ENCODE data around the gene ITK. TPM values are rescaled to one million over a fixed set of nuclear protein-coding genes. Genes with fewer than 3 reads are reported as not detected.

ITK gene
- total RNA-seq, 5 donors from 2014 or later (not counting 1 experiment from before 2014, with no cell fraction given), result 286 to 466 (median 338) TPM

GRCh38 chr5:157217289-157218024, 36.8 kb downstream of the ITK start:
- peak in 19 of 35 experiments; percentile 5 to 66 (median 35) for DNase-seq
- H3K27me3 ChIP-seq (replicated peaks in 1 of 2; ENCODE audit: control insufficient read depth in 2 of 2, extremely low read depth in 1 of 2, insufficient read depth in 2 of 2, low read length in 1 of 2), result no peaks in the 10 kb centered on the region
- Mint-ChIP-seq H3K36me3 (peaks cover 86% of the 10 kb centered on the region), H3K27ac (peak overlapping the region; percentile 94 to 97), H3K9me3 (no peaks in the 10 kb centered on the region), H3K27me3 (no peaks in the 10 kb centered on the region), H3K4me3 (peak overlapping the region; percentile 60 to 72 (median 64)), H3K4me1 (peaks cover 95 to 99% (median 97%) of the 10 kb centered on the region in 3 donors)
- 8% methylated on average over 5 of the region's 5 CpGs for WGBS (ENCODE audit: insufficient coverage)
- peaks cover 18 to 92% of the 10 kb centered on the region in 2 donors for H3K36me3 ChIP-seq (ENCODE audit: control insufficient read depth in 2 of 2, extremely low read depth in 1 of 2, insufficient read depth in 1 of 2, low read length in 1 of 2)
- peaks cover 90 to 100% of the 10 kb centered on the region in 2 experiments for H3K4me1 ChIP-seq (ENCODE audit: control insufficient read depth in 1 of 2, extremely low read depth in 1 of 2, insufficient read depth in 2 of 2, low read length in 2 of 2)
- POLR2A ChIA-PET, result interaction anchor here (0.6 to 1.4 kb wide), 12 partner anchors 9 to 75 kb away, joined by 3 to 5 read pairs (median 3); partner anchors contain the start of genes ITK (in 1 of the 2) and MED7 (in 1 of the 2)
- H3K9me3 ChIP-seq, result no peaks in the 10 kb centered on the region
- CTCF ChIA-PET, result interaction anchor here (0.6 to 2.8 kb wide), 8 partner anchors 14 to 506 kb away, joined by 3 to 8 read pairs (median 4); partner anchors contain the start of gene MED7 (in 1 of the 2)
- H3K27ac ChIP-seq (ENCODE audit: low read length), result peak overlapping the region; percentile 76
- ATAC-seq (replicated peaks in 1 of 4), result peak; percentile 38 to 58 (median 47)
- peak overlapping the region in 1 of 2 donors; percentile 15 for H3K4me3 ChIP-seq (ENCODE audit: control insufficient read depth in 1 of 2, extremely low read depth in 1 of 2, low read length in 1 of 2)

GRCh38 chr5:157219491-157220271, 39.0 kb downstream of the ITK start:
- no peak for ATAC-seq (replicated peaks in 1 of 4)
- ChIA-PET CTCF (interaction anchor here (0.6 to 2.8 kb wide), 7 partner anchors 36 to 523 kb away, joined by 3 to 8 read pairs (median 4); no protein-coding TSS in a partner anchor), POLR2A (interaction anchor here (0.6 to 0.8 kb wide), 6 partner anchors 21 to 70 kb away, joined by 3 to 11 read pairs (median 4); no protein-coding TSS in a partner anchor)
- peaks cover 23 to 91% of the 10 kb centered on the region in 2 donors for H3K36me3 ChIP-seq (ENCODE audit: control insufficient read depth in 2 of 2, extremely low read depth in 1 of 2, insufficient read depth in 1 of 2, low read length in 1 of 2)
- Mint-ChIP-seq H3K27me3 (no peaks in the 10 kb centered on the region), H3K9me3 (no peaks in the 10 kb centered on the region), H3K4me3 (peak overlapping the region; percentile 26 to 60 (median 29)), H3K36me3 (peaks cover 75% of the 10 kb centered on the region), H3K27ac (peak overlapping the region; percentile 94), H3K4me1 (peaks cover 88 to 94% (median 92%) of the 10 kb centered on the region in 3 donors)
- no peak overlapping the region for H3K4me3 ChIP-seq (ENCODE audit: control insufficient read depth in 1 of 2, extremely low read depth in 1 of 2, low read length in 1 of 2)
- peaks cover 88 to 95% of the 10 kb centered on the region in 2 experiments for H3K4me1 ChIP-seq (ENCODE audit: control insufficient read depth in 1 of 2, extremely low read depth in 1 of 2, insufficient read depth in 2 of 2, low read length in 2 of 2)
- no peaks in the 10 kb centered on the region for H3K9me3 ChIP-seq
- peak overlapping the region; percentile 71 for H3K27ac ChIP-seq (ENCODE audit: low read length)
- no CpG with 5 or more reads among the region's 9 CpGs for WGBS (ENCODE audit: insufficient coverage)
- no peak for DNase-seq
- no peaks in the 10 kb centered on the region for H3K27me3 ChIP-seq (replicated peaks in 1 of 2; ENCODE audit: control insufficient read depth in 2 of 2, extremely low read depth in 1 of 2, insufficient read depth in 2 of 2, low read length in 1 of 2)

- Histone ChIP-seq H3K4me3 (ENCODE audit: control insufficient read depth in 1 of 2, extremely low read depth in 1 of 2, low read length in 1 of 2) (no peak overlapping the region), H3K4me1 (ENCODE audit: control insufficient read depth in 1 of 2, extremely low read depth in 1 of 2, insufficient read depth in 2 of 2, low read length in 2 of 2) (peaks cover 76 to 88% of the 10 kb centered on the region in 2 experiments), H3K27me3 (replicated peaks in 1 of 2; ENCODE audit: control insufficient read depth in 2 of 2, extremely low read depth in 1 of 2, insufficient read depth in 2 of 2, low read length in 1 of 2) (no peaks in the 10 kb centered on the region)
Observed at GRCh38 chr5:157221959-157222358, 41.3 kb downstream of the ITK start.

GRCh38 chr5:157222506-157223230, 42.0 kb downstream of the ITK start:
- Histone ChIP-seq H3K4me3 (ENCODE audit: control insufficient read depth in 1 of 2, extremely low read depth in 1 of 2, low read length in 1 of 2) (no peak overlapping the region), H3K27me3 (replicated peaks in 1 of 2; ENCODE audit: control insufficient read depth in 2 of 2, extremely low read depth in 1 of 2, insufficient read depth in 2 of 2, low read length in 1 of 2) (no peaks in the 10 kb centered on the region), H3K36me3 (ENCODE audit: control insufficient read depth in 2 of 2, extremely low read depth in 1 of 2, insufficient read depth in 1 of 2, low read length in 1 of 2) (peaks cover 14 to 91% of the 10 kb centered on the region in 2 donors), H3K4me1 (ENCODE audit: control insufficient read depth in 1 of 2, extremely low read depth in 1 of 2, insufficient read depth in 2 of 2, low read length in 2 of 2) (peaks cover 69 to 81% of the 10 kb centered on the region in 2 experiments), H3K27ac (ENCODE audit: low read length) (peak overlapping the region; percentile 71), H3K9me3 (no peaks in the 10 kb centered on the region)
- ChIA-PET POLR2A (interaction anchor here in 1 of 2 donors (1.6 kb wide), 1 partner anchor 33 kb away, joined by 10 read pairs; no protein-coding TSS in a partner anchor), CTCF (interaction anchor here in 1 of 2 donors (1.6 kb wide), 1 partner anchor 74 kb away, joined by 9 read pairs; no protein-coding TSS in a partner anchor)
- H3K4me3 Mint-ChIP-seq, result peak overlapping the region; percentile 64 to 82 (median 68)
- peaks cover 74% of the 10 kb centered on the region for H3K36me3 Mint-ChIP-seq
- H3K9me3 Mint-ChIP-seq, result no peaks in the 10 kb centered on the region
- no peaks in the 10 kb centered on the region for H3K27me3 Mint-ChIP-seq
- DNase-seq (peak in 30 of 35 experiments; percentile 24 to 79 (median 54)), ATAC-seq (replicated peaks in 1 of 4) (peak; percentile 65 to 81 (median 68))
- peaks cover 74 to 92% (median 89%) of the 10 kb centered on the region in 3 donors for H3K4me1 Mint-ChIP-seq
- WGBS (ENCODE audit: insufficient coverage), result 0% methylated on average over 2 of the region's 10 CpGs
- peak overlapping the region; percentile 98 for H3K27ac Mint-ChIP-seq

More at GRCh38 chr5:157221959-157222358, 41.3 kb downstream of the ITK start:
- H3K27ac Mint-ChIP-seq, result peak overlapping the region; percentile 98
- CTCF ChIA-PET, result interaction anchor here (0.5 to 1.6 kb wide), 5 partner anchors 23 to 115 kb away, joined by 3 to 9 read pairs (median 4); partner anchors contain the start of gene MED7 (in 1 of the 2)
- no peaks in the 10 kb centered on the region for H3K9me3 Mint-ChIP-seq
- Histone ChIP-seq H3K9me3 (no peaks in the 10 kb centered on the region), H3K36me3 (ENCODE audit: control insufficient read depth in 2 of 2, extremely low read depth in 1 of 2, insufficient read depth in 1 of 2, low read length in 1 of 2) (peaks cover 18 to 93% of the 10 kb centered on the region in 2 donors), H3K27ac (ENCODE audit: low read length) (peak overlapping the region; percentile 71)
- DNase-seq (peak in 1 of 35 experiments; percentile 36), ATAC-seq (replicated peaks in 1 of 4) (peak in 2 of 4 experiments; percentile 10 to 34)
- H3K4me3 Mint-ChIP-seq, result peak overlapping the region; percentile 64 to 82 (median 68)
- no peaks in the 10 kb centered on the region for H3K27me3 Mint-ChIP-seq
- H3K36me3 Mint-ChIP-seq, result peaks cover 73% of the 10 kb centered on the region
- 100% methylated on average over 1 of the region's 5 CpGs for WGBS (ENCODE audit: insufficient coverage)
- POLR2A ChIA-PET, result interaction anchor here in 1 of 2 donors (0.6 to 1.7 kb wide), 6 partner anchors 9 to 66 kb away, joined by 3 to 10 read pairs (median 4); no protein-coding TSS in a partner anchor
- H3K4me1 Mint-ChIP-seq, result peaks cover 81 to 94% (median 90%) of the 10 kb centered on the region in 3 donors

- peak in 1 of 35 experiments; percentile 66 for DNase-seq
- H3K27ac ChIP-seq (ENCODE audit: low read length), result peak overlapping the region; percentile 48
Observed at GRCh38 chr5:157225469-157226422, 45.1 kb downstream of the ITK start.

More at GRCh38 chr5:157225469-157226422, 45.1 kb downstream of the ITK start:
- Mint-ChIP-seq H3K27ac (peak overlapping the region; percentile 88 to 89), H3K4me3 (peak overlapping the region; percentile 22 to 45 (median 43)), H3K9me3 (no peaks in the 10 kb centered on the region), H3K27me3 (no peaks in the 10 kb centered on the region), H3K36me3 (peaks cover 56% of the 10 kb centered on the region), H3K4me1 (peaks cover 54 to 75% (median 69%) of the 10 kb centered on the region in 3 donors)
- H3K27me3 ChIP-seq (replicated peaks in 1 of 2; ENCODE audit: control insufficient read depth in 2 of 2, extremely low read depth in 1 of 2, insufficient read depth in 2 of 2, low read length in 1 of 2), result no peaks in the 10 kb centered on the region
- 51% methylated on average over 2 of the region's 6 CpGs for WGBS (ENCODE audit: insufficient coverage)
- no peaks in the 10 kb centered on the region for H3K9me3 ChIP-seq
- POLR2A ChIA-PET, result interaction anchor here in 1 of 2 donors (0.6 to 1.1 kb wide), 4 partner anchors 19 to 47 kb away, joined by 3 to 15 read pairs (median 5); no protein-coding TSS in a partner anchor
- peaks cover 12 to 89% of the 10 kb centered on the region in 2 donors for H3K36me3 ChIP-seq (ENCODE audit: control insufficient read depth in 2 of 2, extremely low read depth in 1 of 2, insufficient read depth in 1 of 2, low read length in 1 of 2)
- peaks cover 42 to 51% of the 10 kb centered on the region in 2 experiments for H3K4me1 ChIP-seq (ENCODE audit: control insufficient read depth in 1 of 2, extremely low read depth in 1 of 2, insufficient read depth in 2 of 2, low read length in 2 of 2)
- no peak overlapping the region for H3K4me3 ChIP-seq (ENCODE audit: control insufficient read depth in 1 of 2, extremely low read depth in 1 of 2, low read length in 1 of 2)
- CTCF ChIA-PET, result interaction anchor here in 1 of 2 donors (0.7 to 0.9 kb wide), 2 partner anchors 69 kb away, joined by 3 read pairs; no protein-coding TSS in a partner anchor
- no peak for ATAC-seq (replicated peaks in 1 of 4)
